Smooth muscle cell (in vitro differentiated cells): ENCODE results near the gene GADD45GIP1. TPM values are rescaled to one million over a fixed set of nuclear protein-coding genes. Genes with fewer than 3 reads are reported as not detected.

ENCODE experiments used
- DNase-seq: peaks from one replicate; lab custom pipeline; 2025; ENCODE audit not compliant: unreplicated experiment; lab: John Stamatoyannopoulos, UW
- H2AFZ ChIP-seq: fragments of 200-600 bp; sonication (generic); 2 replicates; pipeline ENCODE4 v1.6.0; 2016; ENCODE audit warnings: antibody characterized with exemption, low read depth, mild to moderate bottlenecking
- H3F3A ChIP-seq: fragments of 200-600 bp; sonication (generic); 2 replicates; pipeline ENCODE4 v1.6.0; 2017; ENCODE audit warnings: antibody characterized with exemption, low read depth
- H3K27ac ChIP-seq: fragments of 200-600 bp; sonication (generic); 2 replicates; pipeline ENCODE4 v1.5.1; 2016; ENCODE audit warnings: low read depth, mild to moderate bottlenecking
- H3K27me3 ChIP-seq: fragments of 200-600 bp; sonication (generic); 2 replicates; pipeline ENCODE4 v1.6.1; 2016; ENCODE audit warnings: low read depth, mild to moderate bottlenecking
- H3K36me3 ChIP-seq: fragments of 200-600 bp; sonication (generic); 2 replicates; pipeline ENCODE4 v1.5.1; 2016; ENCODE audit warnings: low read depth
- H3K4me1 ChIP-seq: fragments of 200-600 bp; sonication (generic); 2 replicates; pipeline ENCODE4 v1.5.1; 2016; ENCODE audit warnings: low read depth
- H3K4me2 ChIP-seq: fragments of 200-600 bp; sonication (generic); 2 replicates; pipeline ENCODE4 v1.6.0; 2016; ENCODE audit warnings: mild to moderate bottlenecking
- H3K4me3 ChIP-seq: fragments of 200-600 bp; sonication (generic); 2 replicates; pipeline ENCODE4 v1.5.1; 2016; ENCODE audit warnings: mild to moderate bottlenecking
- H3K79me2 ChIP-seq: fragments of 200-600 bp; sonication (generic); 2 replicates; pipeline ENCODE4 v1.6.0; 2016; ENCODE audit warnings: low read depth, mild to moderate bottlenecking
- H3K9ac ChIP-seq: fragments of 200-600 bp; sonication (generic); 2 replicates; pipeline ENCODE4 v1.6.0; 2016; ENCODE audit warnings: low read depth
- H3K9me3 ChIP-seq: fragments of 200-600 bp; sonication (generic); replicated peaks from 2 replicates; pipeline ENCODE4 v1.5.1; 2016; ENCODE audit warnings: low read depth
- H4K20me1 ChIP-seq: fragments of 200-600 bp; sonication (generic); 2 replicates; pipeline ENCODE4 v1.6.0; 2016; ENCODE audit warnings: low read depth
- WGBS: methylation state at CpG from one replicate; pipeline ENCODE4 v1.1.7; 2016; ENCODE audit warnings: low lambda C conversion rate; 5-methylcytosine and 5-hydroxymethylcytosine counted together
- polyA plus RNA-seq: library from polyadenylated mRNA; unstranded; fragments of >200 nt; fragmentation: Nextera tagmentation; extraction: Ambion mirVana; gene quantifications from 2 replicates; pipeline ENCODE4 v1.2.1, GENCODE V29; 2016
- total RNA-seq: library from RNA; depleted of rRNA; stranded (reverse); fragments of >200 nt; gene quantifications from 2 replicates; pipeline ENCODE4 v1.2.3, GENCODE V29; 2014
- TF ChIP-seq, protein P1 (sequence below): fragments of 200-600 bp; sonication (generic); IDR thresholded peaks from 2 replicates; pipeline ENCODE4 v1.5.1; 2017; ENCODE audit warnings: borderline replicate concordance, mild to moderate bottlenecking, antibody characterized with exemption; ENCODE audit not compliant: insufficient read depth, poor library complexity, severe bottlenecking

GADD45GIP1 gene
- total and polyA plus RNA-seq, 2 experiments from 2014 or later = 51.5 to 152 TPM

DNA sequence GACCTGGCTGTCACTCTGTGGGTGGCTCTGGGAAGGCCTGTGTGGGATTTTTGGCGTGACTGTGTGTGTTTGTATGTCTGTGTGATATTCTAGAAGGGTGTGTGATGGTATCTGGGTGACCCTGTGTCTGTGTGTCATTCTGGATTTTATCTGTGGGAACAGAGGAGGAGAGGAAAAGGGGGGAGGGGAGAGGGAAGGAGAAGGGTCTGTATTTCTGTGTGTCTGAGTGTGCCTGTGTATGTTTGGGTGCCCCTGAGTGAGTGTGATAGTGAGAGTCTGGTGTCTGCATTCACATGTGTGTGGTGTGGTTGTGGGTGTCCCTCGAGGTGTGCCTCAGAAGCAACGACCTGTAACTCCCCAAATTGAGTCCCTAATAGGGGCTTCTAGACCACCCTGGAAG lies 30.2 kb upstream of the GADD45GIP1 start:
- peaks cover 17% of the 10 kb centered on the region for H3K27me3 ChIP-seq
- no peak overlapping the region for H3K27ac ChIP-seq
- no peaks in the 10 kb centered on the region for H3F3A ChIP-seq
- TF ChIP-seq, protein P1, sequence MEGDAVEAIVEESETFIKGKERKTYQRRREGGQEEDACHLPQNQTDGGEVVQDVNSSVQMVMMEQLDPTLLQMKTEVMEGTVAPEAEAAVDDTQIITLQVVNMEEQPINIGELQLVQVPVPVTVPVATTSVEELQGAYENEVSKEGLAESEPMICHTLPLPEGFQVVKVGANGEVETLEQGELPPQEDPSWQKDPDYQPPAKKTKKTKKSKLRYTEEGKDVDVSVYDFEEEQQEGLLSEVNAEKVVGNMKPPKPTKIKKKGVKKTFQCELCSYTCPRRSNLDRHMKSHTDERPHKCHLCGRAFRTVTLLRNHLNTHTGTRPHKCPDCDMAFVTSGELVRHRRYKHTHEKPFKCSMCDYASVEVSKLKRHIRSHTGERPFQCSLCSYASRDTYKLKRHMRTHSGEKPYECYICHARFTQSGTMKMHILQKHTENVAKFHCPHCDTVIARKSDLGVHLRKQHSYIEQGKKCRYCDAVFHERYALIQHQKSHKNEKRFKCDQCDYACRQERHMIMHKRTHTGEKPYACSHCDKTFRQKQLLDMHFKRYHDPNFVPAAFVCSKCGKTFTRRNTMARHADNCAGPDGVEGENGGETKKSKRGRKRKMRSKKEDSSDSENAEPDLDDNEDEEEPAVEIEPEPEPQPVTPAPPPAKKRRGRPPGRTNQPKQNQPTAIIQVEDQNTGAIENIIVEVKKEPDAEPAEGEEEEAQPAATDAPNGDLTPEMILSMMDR = no peak
- no peak overlapping the region for H3K9ac ChIP-seq
- no peak for DNase-seq
- no peaks in the 10 kb centered on the region for H3K36me3 ChIP-seq
- H3K79me2 ChIP-seq = no peaks in the 10 kb centered on the region
- H4K20me1 ChIP-seq = no peaks in the 10 kb centered on the region
- H3K9me3 ChIP-seq = no peaks in the 10 kb centered on the region
- no peak overlapping the region for H3K4me3 ChIP-seq
- no peak overlapping the region for H2AFZ ChIP-seq
- H3K4me2 ChIP-seq = no peak overlapping the region
- WGBS = 63% methylated on average over 2 of the region's 3 CpGs
- no peaks in the 10 kb centered on the region for H3K4me1 ChIP-seq

DNA sequence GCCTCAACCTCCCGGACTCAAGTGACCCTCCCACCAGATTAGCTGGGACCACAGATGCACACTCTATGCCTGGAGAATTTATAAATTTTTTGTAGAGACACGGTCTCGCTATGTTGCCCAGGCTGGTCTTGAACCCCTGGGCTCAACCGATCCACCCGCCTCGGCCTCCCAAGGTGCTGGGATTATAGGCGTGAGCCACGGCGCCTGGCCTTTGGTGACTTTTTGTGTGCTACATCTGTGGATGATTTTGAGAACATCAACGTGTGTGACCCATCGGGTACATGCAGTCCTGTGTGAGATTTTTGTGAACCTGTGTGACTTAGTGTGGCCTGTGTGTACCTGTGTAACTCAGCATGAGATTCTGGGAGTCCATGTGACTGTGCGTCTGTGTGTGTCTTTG lies 29.7 kb upstream of the GADD45GIP1 start:
- Histone ChIP-seq H3K4me1 (no peaks in the 10 kb centered on the region), H3K27ac (no peak overlapping the region), H3K9ac (no peak overlapping the region), H3K4me3 (no peak overlapping the region), H3K4me2 (no peak overlapping the region), H2AFZ (no peak overlapping the region), H4K20me1 (no peaks in the 10 kb centered on the region), H3K9me3 (no peaks in the 10 kb centered on the region), H3K27me3 (peaks cover 15% of the 10 kb centered on the region), H3K79me2 (no peaks in the 10 kb centered on the region), H3F3A (no peaks in the 10 kb centered on the region), H3K36me3 (no peaks in the 10 kb centered on the region)
- TF ChIP-seq, protein P1 = no peak
- WGBS = 93% methylated on average over 12 of the region's 12 CpGs
- DNase-seq = no peak

DNA sequence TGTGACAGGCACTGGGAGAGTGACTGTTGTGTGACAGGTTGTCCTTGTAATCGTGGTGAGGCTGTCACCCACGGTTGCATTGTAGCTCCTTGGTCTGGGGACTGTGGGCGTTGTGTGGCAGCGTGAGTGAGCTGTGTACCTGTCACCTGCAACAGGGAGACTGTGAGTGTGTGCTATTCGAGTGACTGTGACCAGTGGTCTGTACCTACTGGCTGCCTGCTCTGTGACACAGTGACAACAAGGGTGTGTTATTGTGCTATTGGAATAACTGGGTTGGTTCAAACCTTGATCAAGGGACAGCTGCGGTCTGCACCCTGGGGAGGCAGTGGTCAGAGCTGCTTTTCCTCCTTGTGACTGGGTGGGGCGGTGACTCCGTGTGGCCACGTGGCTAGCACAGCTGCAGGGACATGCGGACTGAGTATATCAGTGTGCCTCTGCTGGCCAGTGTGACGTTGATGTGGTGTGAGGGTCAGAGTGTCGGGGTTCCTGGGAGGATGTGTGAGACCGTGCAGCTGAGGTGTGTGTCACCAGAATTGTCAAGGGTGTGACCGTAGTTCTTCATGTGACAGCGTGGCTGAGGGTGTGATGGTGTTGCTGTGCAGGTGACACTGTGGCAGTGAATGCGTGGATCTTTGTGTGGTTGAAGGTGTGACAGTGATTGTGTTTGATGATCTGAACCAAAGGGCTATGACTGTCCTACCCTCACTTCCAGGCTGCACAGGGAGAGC lies 28.2 kb upstream of the GADD45GIP1 start:
- Histone ChIP-seq H2AFZ (no peak overlapping the region), H3K9ac (no peak overlapping the region), H3K36me3 (no peaks in the 10 kb centered on the region), H3K27me3 (peaks cover 8% of the 10 kb centered on the region), H3K9me3 (no peaks in the 10 kb centered on the region), H3K4me3 (no peak overlapping the region), H3K4me2 (no peak overlapping the region), H4K20me1 (no peaks in the 10 kb centered on the region), H3K4me1 (no peaks in the 10 kb centered on the region), H3F3A (no peaks in the 10 kb centered on the region), H3K27ac (no peak overlapping the region), H3K79me2 (no peaks in the 10 kb centered on the region)
- no peak for DNase-seq
- TF ChIP-seq, protein P1 = no peak
- WGBS = 73% methylated on average over 16 of the region's 16 CpGs

- WGBS = 59% methylated on average over 8 of the region's 10 CpGs
- Histone ChIP-seq H3K4me2 (no peak overlapping the region), H3F3A (no peaks in the 10 kb centered on the region), H3K36me3 (no peaks in the 10 kb centered on the region), H3K9me3 (no peaks in the 10 kb centered on the region), H3K4me1 (no peaks in the 10 kb centered on the region), H3K4me3 (no peak overlapping the region), H3K79me2 (no peaks in the 10 kb centered on the region), H2AFZ (no peak overlapping the region), H4K20me1 (no peaks in the 10 kb centered on the region), H3K27ac (no peak overlapping the region), H3K27me3 (peaks cover 8% of the 10 kb centered on the region), H3K9ac (no peak overlapping the region)
- TF ChIP-seq, protein P1 = no peak
- no peak for DNase-seq
These were observed 27.6 kb upstream of the GADD45GIP1 start for GRCh38 chr19:12984683-12985048.
